ENCODE data around the gene SHISAL2B. TPM values are rescaled to one million over a fixed set of nuclear protein-coding genes. Genes with fewer than 3 reads are reported as not detected.
A peak's percentile ranks its signal among the peaks of the same experiment; 100 is the strongest.

The SHISAL2B gene
- total RNA-seq, 1 experiment from 2014 or later: 15.2 TPM

- no peak overlapping the region for H3K4me3 Mint-ChIP-seq
- DNase-seq (ENCODE audit: low spot score): no peak
- CTCF ChIA-PET: interaction anchor here (1.4 kb wide), 1 partner anchor 8 kb away, joined by 6 read pairs; no protein-coding TSS in a partner anchor
- H3K9me3 Mint-ChIP-seq: peaks cover 12% of the 10 kb centered on the region
- POLR2A ChIA-PET: no interaction called here
- no peaks in the 10 kb centered on the region for H3K36me3 Mint-ChIP-seq
- no peak overlapping the region for H3K27ac Mint-ChIP-seq
- ATAC-seq: no peak
- TF ChIP-seq FOXP1 (CRISPR knock-in tag; IDR thresholded peaks at IDR 0.05; ENCODE audit: borderline replicate concordance) (no peak), USF2 (CRISPR knock-in tag; IDR thresholded peaks at IDR 0.05) (no peak), TEAD4 (CRISPR knock-in tag; IDR thresholded peaks at IDR 0.05) (no peak), ZNF219 (CRISPR knock-in tag; IDR thresholded peaks at IDR 0.05; ENCODE audit: borderline replicate concordance) (no peak), CREM (CRISPR knock-in tag; IDR thresholded peaks at IDR 0.05) (no peak), ZNF263 (CRISPR knock-in tag; IDR thresholded peaks at IDR 0.05; ENCODE audit: low read depth) (no peak), ZMAT4 (CRISPR knock-in tag; IDR thresholded peaks at IDR 0.05) (no peak), ZNF512 (CRISPR knock-in tag; IDR thresholded peaks at IDR 0.05; ENCODE audit: borderline replicate concordance) (no peak), ZBTB21 (CRISPR knock-in tag; IDR thresholded peaks at IDR 0.05; ENCODE audit: borderline replicate concordance) (no peak)
- peaks cover 6% of the 10 kb centered on the region for H3K4me1 Mint-ChIP-seq
- H3K27me3 Mint-ChIP-seq (ENCODE audit: low read depth): no peaks in the 10 kb centered on the region; the same call in 1 of the 2 replicates
Observed at GRCh38 chr5:64671678-64672077, 18.6 kb upstream of the SHISAL2B start.

GRCh38 chr5:64678374-64678773 lies 11.9 kb upstream of the SHISAL2B start:
- POLR2A ChIA-PET: no interaction called here
- CTCF ChIA-PET: interaction anchor here (1.0 kb wide), 1 partner anchor 13 kb away, joined by 3 read pairs; no protein-coding TSS in a partner anchor
- H3K9me3 Mint-ChIP-seq: no peaks in the 10 kb centered on the region

GRCh38 chr5:64680289-64680688 lies 10.0 kb upstream of the SHISAL2B start:
- peak; percentile 42 for DNase-seq (ENCODE audit: low spot score)
- H3K4me3 Mint-ChIP-seq: no peak overlapping the region
- no peaks in the 10 kb centered on the region for H3K9me3 Mint-ChIP-seq
- peak; percentile 21; the same call in 1 of the 2 replicates for TF ChIP-seq CTCF (IDR thresholded peaks at IDR 0.05)
- TF ChIP-seq PRDM15 (CRISPR knock-in tag; IDR thresholded peaks at IDR 0.05): no peak
- ATAC-seq: peak; percentile 86
- no peak overlapping the region for H3K27ac Mint-ChIP-seq
- H3K27me3 Mint-ChIP-seq (ENCODE audit: low read depth): no peaks in the 10 kb centered on the region
- CTCF ChIA-PET: interaction anchor here (0.6 to 2.4 kb wide), 7 partner anchors 9 to 85 kb away, joined by 3 to 12 read pairs (median 4); no protein-coding TSS in a partner anchor
- H3K4me1 Mint-ChIP-seq: peaks cover 16% of the 10 kb centered on the region
- POLR2A ChIA-PET: interaction anchor here (0.7 kb wide), 1 partner anchor 87 kb away, joined by 3 read pairs; no protein-coding TSS in a partner anchor
- H3K36me3 Mint-ChIP-seq: no peaks in the 10 kb centered on the region

More at GRCh38 chr5:64678374-64678773, 11.9 kb upstream of the SHISAL2B start:
- ATAC-seq (no peak), DNase-seq (ENCODE audit: low spot score) (no peak)
- Mint-ChIP-seq H3K4me3 (no peak overlapping the region), H3K27me3 (ENCODE audit: low read depth) (no peaks in the 10 kb centered on the region), H3K36me3 (no peaks in the 10 kb centered on the region), H3K4me1 (peaks cover 14% of the 10 kb centered on the region), H3K27ac (no peak overlapping the region)
- no peak for TF ChIP-seq EMX1 (CRISPR knock-in tag; IDR thresholded peaks at IDR 0.05)
- TF ChIP-seq ZBTB43 (CRISPR knock-in tag; IDR thresholded peaks at IDR 0.05): no peak
- no peak for TF ChIP-seq ATF6 (CRISPR knock-in tag; IDR thresholded peaks at IDR 0.05)

All from WTC11 (cell line).